Testis (tissue), 3 donors: ENCODE results near the gene UBL4A. TPM values are rescaled to one million over a fixed set of nuclear protein-coding genes. Genes with fewer than 3 reads are reported as not detected.

Source experiments
- DNase-seq: peaks from one replicate; pipeline ENCODE4 v3.0.0-alpha.2; 2019
- H3K27ac ChIP-seq, 2 donors: fragments of 200-600 bp; sonication (generic); one replicate each; pipeline ENCODE4 v1.5.1; 2019
- H3K27me3 ChIP-seq: fragments of 200-600 bp; sonication (generic); one replicate; pipeline ENCODE4 v1.5.1; 2019
- H3K36me3 ChIP-seq: fragments of 200-600 bp; sonication (generic); one replicate; pipeline ENCODE4 v1.5.1; 2017; ENCODE audit warnings: low read depth; ENCODE audit errors: missing control alignments
- H3K4me1 ChIP-seq: fragments of 200-600 bp; sonication (generic); one replicate; pipeline ENCODE4 v1.5.1; 2019
- H3K4me3 ChIP-seq, 2 donors: fragments of 200-600 bp; sonication (generic); one replicate each; pipeline ENCODE4 v1.5.1; 2017 to 2019
- H3K9me3 ChIP-seq: fragments of 200-600 bp; sonication (generic); one replicate; pipeline ENCODE4 v1.5.1; 2017
- CTCF ChIP-seq, 3 experiments: fragments of 450-650 bp in 2 of 3; fragments of 200-600 bp in 1 of 3; sonication (generic) in 1 of 3; IDR thresholded peaks; one replicate each; pipeline ENCODE4 v1.5.1; 2016 to 2019; ENCODE audit warnings: antibody characterized with exemption in 3 of 3, mild to moderate bottlenecking in 2 of 3, moderate library complexity in 1 of 3
- POLR2A ChIP-seq: fragments of 450-650 bp; IDR thresholded peaks from one replicate; pipeline ENCODE4 v1.6.1; 2017; ENCODE audit warnings: antibody characterized with exemption, mild to moderate bottlenecking, moderate library complexity
- WGBS, 2 donors: methylation state at CpG; one replicate each; pipeline ENCODE4 v1.1.5; 2018; 5-methylcytosine and 5-hydroxymethylcytosine counted together
- intact Hi-C: fragments of 100-400 bp; cut with DNase I; formaldehyde crosslinking; loops from one replicate; pipeline ENCODE4 v1.15.1; 2023; ENCODE audit warnings: low total_unique reads
- polyA plus RNA-seq: library from polyadenylated mRNA; stranded (reverse); fragments of 350-450 nt; fragmentation: Illumina TruSeq; extraction: RNeasy Lipid Tissue Mini Kit (QIAGEN cat#74804); gene quantifications from one replicate; pipeline ENCODE4 v1.2.3, GENCODE V29; 2014; ENCODE audit warnings: low read depth, low replicate concordance; ENCODE audit not compliant: insufficient read depth
- total RNA-seq, 2 donors: library from RNA; depleted of rRNA; stranded (reverse); fragments of >200 nt; gene quantifications; one replicate each; pipeline ENCODE4 v1.2.3, GENCODE V29; 2016

UBL4A gene
- total and polyA plus RNA-seq, 3 donors from 2014 or later, result 13.3 to 18.9 (median 16.8) TPM

- H3K36me3 ChIP-seq, result no peaks in the 10 kb centered on the region
- WGBS, 2 donors, result no CpG with 5 or more reads among the region's 94 CpGs
- TF ChIP-seq POLR2A (no peak), CTCF (IDR thresholded peaks at IDR 0.05) (no peak)
Measured at GRCh38 chrX:154443992-154444754, 42.2 kb downstream of the UBL4A start, which contains the start of gene FAM50A. FAM50A (plus strand) TSS chrX:154444141; CDS start chrX:154444236, 95 bp downstream.

GRCh38 chrX:154443479-154443910 is 42.9 kb downstream of the UBL4A start:
- intact Hi-C loops, result no loop called here
- H3K27ac ChIP-seq, result peak overlapping the region; percentile 72 to 83
- TF ChIP-seq CTCF (IDR thresholded peaks at IDR 0.05) (no peak), POLR2A (no peak)
- no peaks in the 10 kb centered on the region for H3K36me3 ChIP-seq
- DNase-seq, result no peak
- H3K4me1 ChIP-seq, result peaks cover 5% of the 10 kb centered on the region
- no peaks in the 10 kb centered on the region for H3K27me3 ChIP-seq
- WGBS, 2 donors, result 5 to 10% methylated on average over 8 to 9 of the region's 10 CpGs
- H3K4me3 ChIP-seq, result no peak overlapping the region
- H3K9me3 ChIP-seq, result no peaks in the 10 kb centered on the region

More at GRCh38 chrX:154443992-154444754, 42.2 kb downstream of the UBL4A start, which contains the start of gene FAM50A:
- intact Hi-C loops, result no loop called here
- H3K27me3 ChIP-seq, result no peaks in the 10 kb centered on the region
- H3K4me1 ChIP-seq, result peaks cover 5% of the 10 kb centered on the region
- peak; percentile 82 for DNase-seq
- peak within 1 kb of the TSS; percentile 57 to 58 for H3K4me3 ChIP-seq
- H3K27ac ChIP-seq, result peak within 1 kb of the TSS; percentile 76 to 83
- H3K9me3 ChIP-seq, result no peaks in the 10 kb centered on the region

GRCh38 chrX:154441984-154442707 is 44.3 kb downstream of the UBL4A start:
- Histone ChIP-seq H3K9me3 (no peaks in the 10 kb centered on the region), H3K4me1 (peaks cover 5% of the 10 kb centered on the region), H3K36me3 (no peaks in the 10 kb centered on the region), H3K4me3 (no peak overlapping the region), H3K27me3 (no peaks in the 10 kb centered on the region), H3K27ac (no peak overlapping the region)
- 93 to 100% methylated on average over 4 to 7 of the region's 21 CpGs for WGBS, 2 donors
- DNase-seq, result no peak
- intact Hi-C loops, result no loop called here
- TF ChIP-seq CTCF (IDR thresholded peaks at IDR 0.05) (no peak), POLR2A (no peak)

GRCh38 chrX:154441564-154441963 is 44.9 kb downstream of the UBL4A start:
- intact Hi-C loops, result no loop called here
- WGBS, 2 donors, result 80 to 92% methylated on average over 2 to 6 of the region's 11 CpGs

More at GRCh38 chrX:154441564-154441963, 44.9 kb downstream of the UBL4A start:
- no peaks in the 10 kb centered on the region for H3K36me3 ChIP-seq
- no peaks in the 10 kb centered on the region for H3K27me3 ChIP-seq
- no peaks in the 10 kb centered on the region for H3K9me3 ChIP-seq
- TF ChIP-seq CTCF (IDR thresholded peaks at IDR 0.05) (no peak), POLR2A (no peak)
- H3K4me1 ChIP-seq, result peaks cover 5% of the 10 kb centered on the region
- DNase-seq, result no peak
- no peak overlapping the region for H3K27ac ChIP-seq
- no peak overlapping the region for H3K4me3 ChIP-seq
